ENCODE measurements around the gene PPIA.

DNA sequence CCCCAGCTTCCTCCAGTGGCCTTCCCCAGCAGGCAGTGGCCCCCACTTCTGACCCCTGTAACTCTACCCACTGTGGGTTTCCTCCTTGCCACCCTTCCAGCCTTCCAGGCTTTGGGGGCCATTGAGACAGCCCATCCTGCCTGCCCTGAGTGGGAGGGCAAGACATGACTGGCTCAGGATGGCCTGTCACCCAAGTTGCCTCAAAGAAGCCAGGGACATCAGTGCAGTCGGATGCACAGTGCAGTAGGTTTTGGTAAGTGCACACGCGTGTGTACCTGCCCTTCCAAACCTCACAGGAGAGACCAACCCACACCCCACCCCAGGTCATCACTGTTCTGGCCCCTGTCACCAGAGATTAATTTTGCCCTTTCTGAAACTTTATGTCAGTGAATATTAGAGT lies 25.1 kb upstream of the PPIA start:
- no peak for TF ChIP-seq EZH2phosphoT487 (IDR thresholded peaks at IDR 0.05; ENCODE audit: low read depth)
- TF ChIP-seq, protein P1, sequence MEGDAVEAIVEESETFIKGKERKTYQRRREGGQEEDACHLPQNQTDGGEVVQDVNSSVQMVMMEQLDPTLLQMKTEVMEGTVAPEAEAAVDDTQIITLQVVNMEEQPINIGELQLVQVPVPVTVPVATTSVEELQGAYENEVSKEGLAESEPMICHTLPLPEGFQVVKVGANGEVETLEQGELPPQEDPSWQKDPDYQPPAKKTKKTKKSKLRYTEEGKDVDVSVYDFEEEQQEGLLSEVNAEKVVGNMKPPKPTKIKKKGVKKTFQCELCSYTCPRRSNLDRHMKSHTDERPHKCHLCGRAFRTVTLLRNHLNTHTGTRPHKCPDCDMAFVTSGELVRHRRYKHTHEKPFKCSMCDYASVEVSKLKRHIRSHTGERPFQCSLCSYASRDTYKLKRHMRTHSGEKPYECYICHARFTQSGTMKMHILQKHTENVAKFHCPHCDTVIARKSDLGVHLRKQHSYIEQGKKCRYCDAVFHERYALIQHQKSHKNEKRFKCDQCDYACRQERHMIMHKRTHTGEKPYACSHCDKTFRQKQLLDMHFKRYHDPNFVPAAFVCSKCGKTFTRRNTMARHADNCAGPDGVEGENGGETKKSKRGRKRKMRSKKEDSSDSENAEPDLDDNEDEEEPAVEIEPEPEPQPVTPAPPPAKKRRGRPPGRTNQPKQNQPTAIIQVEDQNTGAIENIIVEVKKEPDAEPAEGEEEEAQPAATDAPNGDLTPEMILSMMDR (IDR thresholded peaks at IDR 0.05; ENCODE audit: low read depth, low read length): no peak

All from OCI-LY3 (cell line).